ENCODE results near the gene FCRLB. TPM values are rescaled to one million over a fixed set of nuclear protein-coding genes. Genes with fewer than 3 reads are reported as not detected.
A peak's percentile ranks its signal among the peaks of the same experiment; 100 is the strongest.
"Not testable (repeated sequence)": the region's sequence is repeated elsewhere in the genome, so short reads cannot be mapped to it uniquely, and the experiment has no call there.

FCRLB gene
- total RNA-seq, 1 donor from 2014 or later = 0.51 TPM

DNA sequence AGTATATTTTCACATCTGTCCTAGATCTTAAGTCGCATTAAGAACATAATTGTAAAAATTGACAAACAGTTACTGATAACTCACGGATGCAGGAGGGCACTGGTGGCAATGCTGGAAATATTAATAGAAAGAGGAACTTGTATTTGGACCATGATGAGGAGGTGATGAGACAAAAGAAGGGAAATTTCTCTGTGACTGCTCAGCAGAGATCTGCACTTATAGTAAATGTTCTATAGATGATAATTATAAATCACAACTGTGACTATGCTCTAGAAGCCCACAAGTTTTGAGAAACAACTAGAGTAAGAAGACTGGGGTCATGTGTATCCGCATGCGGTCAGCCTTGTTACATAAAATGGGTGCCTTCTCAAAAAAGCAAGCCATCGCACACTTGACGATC lies 19.6 kb downstream of the FCRLB start:
- no peak for DNase-seq (ENCODE audit: low read depth in 2 of 2)

- DNase-seq (ENCODE audit: low read depth in 2 of 2) = no peak
Measured at GRCh38 chr1:161743231-161743630, 21.9 kb downstream of the FCRLB start.

GRCh38 chr1:161747801-161748200 lies 26.5 kb downstream of the FCRLB start:
- no peak for DNase-seq (ENCODE audit: low read depth in 2 of 2)

- peak; percentile 88 to 95 for DNase-seq (ENCODE audit: low read depth in 2 of 2)
Measured at GRCh38 chr1:161749509-161750407, 28.4 kb downstream of the FCRLB start, which contains the start of gene DUSP12. Gene DUSP12, plus strand, starts transcription at chr1:161749786. Its CDS starts 16 bp downstream, at chr1:161749802.

GRCh38 chr1:161763522-161764098 lies 42.3 kb downstream of the FCRLB start:
- peak in 1 of 2 donors; percentile 51 for DNase-seq (ENCODE audit: low read depth in 2 of 2)

GRCh38 chr1:161766102-161766981 lies 45.0 kb downstream of the FCRLB start, which contains the start of gene ATF6:
Gene ATF6, plus strand, starts transcription at chr1:161766320. Its CDS starts 41 bp downstream, at chr1:161766361.
- peak; percentile 97 to 98 for DNase-seq (ENCODE audit: low read depth in 2 of 2)

DNA sequence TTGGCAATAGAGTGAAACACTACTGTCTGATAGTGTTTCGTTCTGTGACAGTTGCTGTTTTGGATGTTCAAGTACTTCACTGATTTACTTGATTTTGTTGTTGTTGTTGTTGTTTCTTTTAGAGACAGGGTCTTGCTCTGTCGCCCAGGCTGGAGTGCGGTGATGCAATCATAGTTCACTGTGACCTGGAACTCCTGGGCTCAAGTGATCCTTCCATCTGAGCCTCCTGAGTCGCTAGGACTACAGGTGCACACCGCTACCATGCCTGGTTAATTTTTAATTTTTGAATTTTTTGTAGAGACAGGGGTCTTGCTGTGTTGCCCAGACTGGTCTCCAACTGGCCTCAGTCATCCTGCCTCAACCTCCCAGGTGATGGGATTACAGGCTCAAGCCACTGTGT lies 47.1 kb downstream of the FCRLB start:
- no peak for DNase-seq (ENCODE audit: low read depth in 2 of 2)

DNA sequence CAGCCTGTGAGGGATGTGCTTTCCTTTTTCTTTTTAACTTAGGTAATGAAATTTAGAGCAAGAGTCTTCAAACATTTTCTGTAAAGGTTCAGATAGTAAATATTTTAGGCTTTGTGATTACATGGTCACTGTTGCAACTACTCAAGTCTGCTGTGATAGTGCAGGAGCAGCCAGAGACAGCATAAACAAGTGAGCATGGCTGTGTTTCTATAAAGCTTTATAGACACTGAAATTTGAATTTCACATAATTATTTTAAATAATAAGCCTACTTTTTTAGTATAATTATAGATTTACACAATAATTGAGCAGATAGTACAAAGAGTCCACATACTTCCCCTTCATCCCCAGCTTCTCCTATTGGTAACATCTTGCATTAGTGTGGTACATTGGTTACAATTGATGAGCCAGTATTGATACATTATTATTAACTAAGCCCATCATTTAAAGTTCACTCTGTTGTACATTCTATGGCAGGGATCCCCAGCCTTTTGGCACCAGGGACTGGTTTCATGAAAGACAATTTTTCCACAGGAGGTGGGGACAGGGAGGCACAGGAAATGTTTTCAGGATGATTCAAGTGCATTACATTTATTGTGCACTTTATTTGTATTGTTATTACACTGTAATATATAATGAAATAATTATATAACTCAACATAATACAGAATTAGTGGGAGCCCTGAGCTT lies 47.8 kb downstream of the FCRLB start:
- peak; percentile 83 to 89 for DNase-seq (ENCODE audit: low read depth in 2 of 2)

- DNase-seq (ENCODE audit: low read depth in 2 of 2) = not testable (repeated sequence)
Measured at GRCh38 chr1:161769673-161770045, 48.3 kb downstream of the FCRLB start.

GRCh38 chr1:161770250-161770649 lies 48.9 kb downstream of the FCRLB start:
- no peak for DNase-seq (ENCODE audit: low read depth in 2 of 2)

- DNase-seq (ENCODE audit: low read depth in 2 of 2) = no peak
Measured at GRCh38 chr1:161771161-161771560, 49.8 kb downstream of the FCRLB start.

DNA sequence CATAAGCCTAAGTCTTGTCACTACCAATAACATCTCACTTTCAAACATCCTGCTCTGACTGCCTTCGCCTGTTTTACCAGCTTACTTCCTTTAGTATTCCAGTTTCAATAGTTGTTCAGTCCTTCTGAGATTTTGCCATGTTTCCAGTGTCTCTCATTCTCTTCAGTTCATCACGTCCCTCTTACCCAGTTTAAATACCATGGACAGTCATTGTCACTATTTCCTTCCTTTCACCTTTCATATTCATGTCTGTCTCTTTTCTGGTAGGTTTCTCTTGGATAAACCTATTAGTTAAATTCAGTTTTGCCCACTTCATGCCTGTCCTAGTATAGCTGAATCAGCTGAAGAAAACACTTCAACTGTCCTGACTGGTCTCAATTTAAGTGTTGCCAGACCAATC lies 50.6 kb downstream of the FCRLB start:
- DNase-seq (ENCODE audit: low read depth in 2 of 2) = peak in 1 of 2 donors; percentile 16

- DNase-seq (ENCODE audit: low read depth in 2 of 2) = peak in 1 of 2 donors; percentile 73
Measured at GRCh38 chr1:161772397-161772796, 51.1 kb downstream of the FCRLB start.

GRCh38 chr1:161773791-161774190 lies 52.4 kb downstream of the FCRLB start:
- DNase-seq (ENCODE audit: low read depth in 2 of 2) = no peak

GRCh38 chr1:161777261-161777660 lies 55.9 kb downstream of the FCRLB start:
- no peak for DNase-seq (ENCODE audit: low read depth in 2 of 2)

Other genes with a start within 250 kb of the FCRLB start
- gene FCGR2A, start 216.1 kb upstream of the FCRLB start, total RNA-seq = 0.64 and 3.7 TPM in 2 replicates
- gene HSPA6, start 197.0 kb upstream of the FCRLB start, total RNA-seq = 0.13 and 1.5 TPM in 2 replicates
- gene FCGR3A, start 171.7 kb upstream of the FCRLB start, total RNA-seq = not detected in 2 replicates
- gene FCGR3B, start 90.4 kb upstream of the FCRLB start, total RNA-seq = not detected in 2 replicates
- gene FCGR2B, start 58.4 kb upstream of the FCRLB start, total RNA-seq = not detected in 2 replicates
- gene FCRLA, start 14.3 kb upstream of the FCRLB start, total RNA-seq = 0.13 TPM in 1 of 2 replicates, not detected in the other
- 28.5 and 32.2 TPM in 2 replicates for gene DUSP12, start 28.2 kb downstream of the FCRLB start, total RNA-seq
- gene ATF6, start 44.8 kb downstream of the FCRLB start, total RNA-seq = 51.5 and 69.3 TPM in 2 replicates